Stomach (tissue), 4 donors: ENCODE measurements around the gene LMOD2.
A peak's percentile ranks its signal among the peaks of the same experiment; 100 is the strongest.

Experiments
- POLR2A ChIP-seq, 4 donors: fragments of 450-650 bp; IDR thresholded peaks; one replicate each; pipeline ENCODE4 v1.6.1; 2016; ENCODE audit warnings: antibody characterized with exemption in 4 of 4, control low read depth in 2 of 4, mild to moderate bottlenecking in 1 of 4, moderate library complexity in 1 of 4
- POLR2AphosphoS5 ChIP-seq, 3 donors: sonication (generic); formaldehyde crosslinking; IDR thresholded peaks; one replicate each; pipeline ENCODE4 v1.6.1; 2016; ENCODE audit warnings: antibody characterized with exemption in 3 of 3
- TF ChIP-seq, protein P1 (sequence below), 7 experiments: fragments of 450-650 bp in 4 of 7; fragments of 200-600 bp in 3 of 7; sonication (generic) in 3 of 7; IDR thresholded peaks; one replicate each; pipeline ENCODE4 v1.5.1; 2016 to 2019; ENCODE audit warnings: antibody characterized with exemption in 7 of 7, control low read depth in 2 of 7, mild to moderate bottlenecking in 1 of 7

DNA sequence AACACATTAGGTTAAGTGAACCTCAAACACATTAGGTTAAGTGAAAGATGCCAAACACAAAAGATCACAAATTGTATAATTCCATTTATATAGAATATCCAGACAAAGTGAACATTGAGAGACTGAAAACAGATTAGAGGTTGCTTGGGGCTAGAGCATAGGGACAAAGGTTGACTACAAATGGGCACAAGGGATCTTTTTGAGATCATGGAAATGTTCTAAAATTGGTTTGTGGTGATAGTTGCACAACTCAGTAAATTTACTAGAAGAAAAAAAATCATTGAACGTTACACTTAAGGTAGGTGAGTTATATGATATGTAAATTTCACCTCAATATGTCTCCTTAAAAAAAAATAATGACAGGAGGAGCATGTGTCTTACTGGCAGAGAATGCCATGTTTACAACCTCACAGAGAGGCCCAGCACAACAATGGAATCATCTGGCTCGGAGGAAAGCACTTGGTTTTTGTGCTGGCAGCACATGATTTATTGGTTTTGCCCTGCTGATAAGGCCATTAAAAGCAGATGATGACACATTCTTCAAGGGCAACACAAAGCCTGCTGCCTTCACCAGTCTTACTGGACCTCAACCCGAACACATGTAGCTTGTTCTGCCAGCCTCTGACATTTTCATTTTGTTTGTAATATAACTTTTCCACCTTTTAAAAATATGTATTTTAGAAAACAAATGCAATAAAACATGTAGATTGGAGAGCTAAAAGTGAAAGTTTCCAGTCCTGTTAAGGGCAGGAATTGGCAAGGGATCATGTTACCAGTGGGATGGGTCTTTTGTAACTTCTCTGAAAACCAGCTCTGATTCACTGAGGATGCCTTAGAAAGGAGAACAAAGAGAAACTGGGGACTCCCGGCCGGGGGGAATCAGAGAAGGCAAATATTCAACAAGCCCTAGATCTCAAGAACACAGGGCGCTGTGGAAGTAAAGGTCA, 11.9 kb upstream of the LMOD2 start:
- TF ChIP-seq, protein P1, sequence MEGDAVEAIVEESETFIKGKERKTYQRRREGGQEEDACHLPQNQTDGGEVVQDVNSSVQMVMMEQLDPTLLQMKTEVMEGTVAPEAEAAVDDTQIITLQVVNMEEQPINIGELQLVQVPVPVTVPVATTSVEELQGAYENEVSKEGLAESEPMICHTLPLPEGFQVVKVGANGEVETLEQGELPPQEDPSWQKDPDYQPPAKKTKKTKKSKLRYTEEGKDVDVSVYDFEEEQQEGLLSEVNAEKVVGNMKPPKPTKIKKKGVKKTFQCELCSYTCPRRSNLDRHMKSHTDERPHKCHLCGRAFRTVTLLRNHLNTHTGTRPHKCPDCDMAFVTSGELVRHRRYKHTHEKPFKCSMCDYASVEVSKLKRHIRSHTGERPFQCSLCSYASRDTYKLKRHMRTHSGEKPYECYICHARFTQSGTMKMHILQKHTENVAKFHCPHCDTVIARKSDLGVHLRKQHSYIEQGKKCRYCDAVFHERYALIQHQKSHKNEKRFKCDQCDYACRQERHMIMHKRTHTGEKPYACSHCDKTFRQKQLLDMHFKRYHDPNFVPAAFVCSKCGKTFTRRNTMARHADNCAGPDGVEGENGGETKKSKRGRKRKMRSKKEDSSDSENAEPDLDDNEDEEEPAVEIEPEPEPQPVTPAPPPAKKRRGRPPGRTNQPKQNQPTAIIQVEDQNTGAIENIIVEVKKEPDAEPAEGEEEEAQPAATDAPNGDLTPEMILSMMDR (IDR thresholded peaks at IDR 0.05), result no peak
- TF ChIP-seq POLR2AphosphoS5 (IDR thresholded peaks at IDR 0.05), result peak in 1 of 3 donors; percentile 26
- TF ChIP-seq POLR2A (IDR thresholded peaks at IDR 0.05), result no peak
